CD4-positive, alpha-beta T cell treated with Interferon gamma for 1 hour (primary cell): Measurements from ENCODE around the gene FAM156B.
"Not testable (repeated sequence)": the region's sequence is repeated elsewhere in the genome, so short reads cannot be mapped to it uniquely, and the experiment has no call there.

ENCODE experiments used
- DNase-seq: peaks from one replicate; pipeline ENCODE4 v3.0.0-alpha.2; 2020

FAM156B gene

GRCh38 chrX:52896855-52897709 is at the start of gene FAM156B:
FAM156B (plus strand) TSS chrX:52897330; CDS start chrX:52907226, 9,896 bp downstream.
- DNase-seq: not testable (repeated sequence)

- no peak for DNase-seq
Measured at GRCh38 chrX:52852110-52852860, 44.8 kb upstream of the FAM156B start.

GRCh38 chrX:52856991-52857525 is 40.1 kb upstream of the FAM156B start:
- not testable (repeated sequence) for DNase-seq

GRCh38 chrX:52865343-52865998 is 31.7 kb upstream of the FAM156B start:
- DNase-seq: no peak

DNA sequence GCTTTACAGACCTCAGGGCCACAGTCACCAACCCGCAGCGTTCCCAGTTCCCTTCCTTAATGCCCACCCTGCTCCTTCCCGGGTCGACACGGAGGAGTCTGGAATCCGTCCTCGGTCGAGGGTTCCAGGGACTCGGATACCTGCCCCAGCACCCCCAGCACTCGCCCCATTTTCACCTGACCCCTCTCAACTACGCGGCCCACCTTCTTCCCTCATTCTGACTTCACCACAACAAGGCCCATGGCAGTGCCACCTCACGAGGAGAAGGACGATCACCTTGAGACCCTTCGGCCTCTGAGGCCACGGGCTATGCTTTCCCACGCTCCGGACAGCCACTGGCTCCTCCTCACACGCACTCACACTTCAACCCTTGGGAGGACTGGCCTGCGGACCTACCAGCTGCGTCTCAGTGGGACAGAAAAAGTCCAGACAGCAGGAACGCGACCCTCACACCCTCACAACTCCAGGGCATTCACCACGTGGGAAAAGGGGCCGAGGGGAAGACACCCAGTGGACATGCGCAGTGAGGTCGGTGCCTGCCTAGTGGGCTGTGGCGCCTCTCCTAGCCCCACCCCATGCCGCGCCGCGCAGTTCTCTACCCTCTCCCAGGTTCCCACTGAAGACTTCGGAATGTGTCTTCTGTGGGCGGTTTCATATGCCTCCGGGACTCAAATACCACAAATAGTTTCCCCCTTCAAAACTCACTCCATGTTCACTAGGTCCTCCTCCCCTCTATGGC is 29.4 kb upstream of the FAM156B start, which contains the start of gene XAGE3:
TSS of gene XAGE3 (minus strand) at position 474 of the 739 bp plus-strand sequence. CDS start 950 bp downstream, outside the sequence.
- no peak for DNase-seq

DNA sequence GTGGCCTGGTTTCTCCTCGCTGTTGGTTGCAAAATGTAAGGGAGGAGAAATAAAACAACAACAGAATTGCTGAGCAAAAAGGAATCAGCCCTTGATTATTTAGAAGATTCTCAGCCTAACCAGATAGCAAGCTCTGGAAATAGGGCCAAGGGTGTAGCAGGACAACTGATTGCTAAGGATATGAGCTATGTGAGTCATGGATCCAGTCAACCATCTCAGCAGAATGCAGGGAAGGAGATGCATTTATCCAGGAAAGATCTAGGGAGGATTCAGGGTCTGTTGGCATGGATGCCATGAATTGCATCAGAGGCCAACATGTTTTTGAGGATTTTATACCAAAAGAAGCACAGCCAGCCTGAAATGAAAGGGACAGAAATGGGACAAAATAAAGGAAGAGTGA is 27.1 kb upstream of the FAM156B start:
- no peak for DNase-seq

GRCh38 chrX:52873825-52874224 is 23.3 kb upstream of the FAM156B start:
- DNase-seq: not testable (repeated sequence)

- DNase-seq: no peak
Measured at GRCh38 chrX:52874661-52875060, 22.5 kb upstream of the FAM156B start.

- DNase-seq: not testable (repeated sequence)
Measured at GRCh38 chrX:52875436-52875835, 21.7 kb upstream of the FAM156B start.

DNA sequence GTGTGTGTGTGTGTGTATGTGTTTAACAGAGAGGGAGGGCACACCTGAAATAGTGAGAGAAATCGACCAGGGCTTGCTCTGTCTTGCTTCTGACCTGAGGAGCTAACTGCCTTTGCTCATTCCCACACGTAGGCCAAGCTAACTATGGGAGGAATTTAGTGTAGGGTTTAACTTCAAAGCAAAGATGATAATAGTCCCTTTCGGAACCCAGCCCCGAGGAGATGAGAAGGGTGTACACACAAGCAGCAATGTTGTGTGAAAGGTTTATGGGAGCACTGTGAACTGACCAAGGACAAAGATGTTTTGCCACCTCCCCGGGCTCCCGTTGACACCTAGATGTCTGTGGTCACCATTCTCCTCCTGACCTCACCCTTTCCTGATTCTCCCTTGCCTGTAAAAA is 20.7 kb upstream of the FAM156B start:
- not testable (repeated sequence) for DNase-seq

GRCh38 chrX:52887459-52887858 is 9.7 kb upstream of the FAM156B start:
- DNase-seq: not testable (repeated sequence)

- DNase-seq: not testable (repeated sequence)
Measured at GRCh38 chrX:52888090-52888489, 9.0 kb upstream of the FAM156B start.

DNA sequence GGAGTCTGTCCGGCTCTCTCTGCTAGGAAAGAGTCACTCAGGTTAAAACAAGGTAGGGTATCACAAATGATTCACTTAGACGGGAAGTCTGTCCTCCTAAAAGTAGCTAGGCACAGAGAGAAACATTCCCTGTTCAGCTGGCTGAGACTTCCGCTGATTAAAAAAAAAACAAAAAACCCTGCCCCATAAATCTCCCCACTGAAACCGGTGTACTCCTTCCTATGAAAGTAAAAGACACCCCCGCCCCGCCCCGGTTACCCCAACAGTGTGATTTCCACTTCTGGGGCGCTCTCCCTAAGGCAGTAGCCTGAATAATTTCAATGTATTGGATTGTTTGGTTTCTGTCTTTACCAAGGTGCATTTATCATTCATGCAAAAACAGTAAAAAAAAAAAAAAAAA is 692 bp upstream of the FAM156B start:
- DNase-seq: not testable (repeated sequence)

GRCh38 chrX:52905531-52905930 is 8.4 kb downstream of the FAM156B start:
- DNase-seq: not testable (repeated sequence)

DNA sequence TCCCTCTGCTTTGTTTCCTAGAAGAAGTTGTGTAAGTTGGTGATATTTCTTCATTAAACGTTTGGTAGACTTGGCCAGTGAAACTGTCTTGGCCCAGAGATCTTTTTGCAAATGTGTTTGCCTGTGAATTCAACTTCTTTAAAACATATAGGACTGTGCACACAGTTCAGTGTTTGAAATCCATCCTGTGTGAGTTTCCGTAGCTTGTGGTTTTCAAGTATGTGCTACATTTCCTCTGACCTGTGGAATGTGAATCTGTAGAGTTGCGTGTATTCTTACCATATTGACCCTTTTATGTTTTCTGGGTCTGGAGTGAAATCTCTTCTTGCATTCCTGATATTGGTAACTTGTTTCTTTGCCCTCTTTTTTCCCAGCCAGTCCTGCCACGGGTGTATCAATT is 8.9 kb downstream of the FAM156B start:
- not testable (repeated sequence) for DNase-seq

DNA sequence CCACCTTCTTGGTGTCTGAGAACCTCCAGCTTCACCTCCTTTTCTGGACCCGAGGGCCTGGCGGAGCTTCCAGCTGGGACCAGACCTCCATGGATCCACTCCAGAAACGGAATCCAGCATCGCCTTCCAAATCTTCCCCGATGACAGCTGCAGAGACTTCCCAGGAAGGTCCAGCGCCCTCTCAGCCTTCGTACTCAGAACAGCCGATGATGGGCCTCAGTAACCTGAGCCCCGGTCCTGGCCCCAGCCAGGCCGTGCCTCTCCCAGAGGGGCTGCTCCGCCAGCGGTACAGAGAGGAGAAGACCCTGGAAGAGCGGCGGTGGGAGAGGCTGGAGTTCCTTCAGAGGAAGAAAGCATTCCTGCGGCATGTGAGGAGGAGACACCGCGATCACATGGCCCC is 10.0 kb downstream of the FAM156B start:
- DNase-seq: not testable (repeated sequence)

DNA sequence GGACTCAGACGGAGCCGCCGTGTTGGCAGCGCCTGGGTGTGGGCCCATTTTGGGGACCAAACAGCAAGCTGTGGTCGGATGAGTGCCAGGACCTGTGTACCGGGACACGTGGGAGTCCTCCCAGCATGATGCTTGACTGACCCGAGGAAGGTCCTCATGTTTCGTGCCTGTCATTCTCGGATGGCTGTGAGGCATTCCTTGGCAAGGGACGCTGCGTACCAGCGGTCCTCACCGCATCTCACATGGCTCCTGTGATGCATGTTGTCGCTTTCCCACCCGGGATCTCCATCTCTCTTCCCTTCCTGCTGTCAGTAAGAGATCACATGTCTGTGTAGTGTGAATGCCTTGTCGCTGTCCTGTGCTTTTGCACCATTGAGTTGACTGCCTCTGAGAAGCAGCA is 10.8 kb downstream of the FAM156B start:
- not testable (repeated sequence) for DNase-seq

GRCh38 chrX:52909313-52909969 is 12.3 kb downstream of the FAM156B start:
- DNase-seq: not testable (repeated sequence)

GRCh38 chrX:52913681-52914080 is 16.6 kb downstream of the FAM156B start:
- not testable (repeated sequence) for DNase-seq

DNA sequence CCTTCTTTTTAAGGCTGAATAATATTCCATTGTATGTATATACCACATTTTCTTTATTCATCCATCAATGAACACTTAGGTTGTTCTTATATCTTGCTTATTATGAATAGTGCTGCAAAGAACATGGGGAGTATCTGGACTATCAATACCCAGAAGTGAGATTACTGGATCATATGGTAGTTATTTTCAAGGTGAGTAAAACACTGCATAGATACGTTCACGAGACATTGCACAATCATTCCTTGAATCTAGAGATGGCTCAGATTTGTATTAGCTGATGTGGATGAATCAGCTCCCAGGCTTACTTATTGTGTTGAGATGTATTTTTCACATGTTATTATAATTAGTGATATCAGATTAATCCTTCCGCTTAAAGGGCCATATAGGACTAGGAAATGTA is 17.6 kb downstream of the FAM156B start:
- DNase-seq: not testable (repeated sequence)

GRCh38 chrX:52923781-52924241 is 26.7 kb downstream of the FAM156B start:
- DNase-seq: peak; percentile 9
